Panc1 (cell line): ENCODE measurements around the gene LHFPL2.

Experiments
- POLR2AphosphoS5 ChIP-seq: IDR thresholded peaks from 2 replicates; pipeline ENCODE4 v1.6.1; 2012; ENCODE audit warnings: mild to moderate bottlenecking, low read depth, low read length, moderate library complexity
- SIN3A ChIP-seq: IDR thresholded peaks from 2 replicates; pipeline ENCODE4 v1.6.1; 2012; ENCODE audit warnings: low read depth, mild to moderate bottlenecking, low read length, moderate library complexity, borderline replicate concordance; ENCODE audit not compliant: insufficient read depth
- TF ChIP-seq, protein P1 (sequence below): fragments of 450-650 bp; IDR thresholded peaks from 2 replicates; pipeline ENCODE4 v1.5.1; 2017; ENCODE audit warnings: mild to moderate bottlenecking
- TF ChIP-seq, protein P2 (sequence below), 2 experiments: IDR thresholded peaks; 2 replicates each; pipeline ENCODE4 v1.6.1; 2011 to 2012; ENCODE audit warnings: low read depth in 2 of 2, control low read depth in 1 of 2, low read length in 1 of 2, mild to moderate bottlenecking in 1 of 2, moderate library complexity in 1 of 2; ENCODE audit not compliant: insufficient read depth in 1 of 2

DNA sequence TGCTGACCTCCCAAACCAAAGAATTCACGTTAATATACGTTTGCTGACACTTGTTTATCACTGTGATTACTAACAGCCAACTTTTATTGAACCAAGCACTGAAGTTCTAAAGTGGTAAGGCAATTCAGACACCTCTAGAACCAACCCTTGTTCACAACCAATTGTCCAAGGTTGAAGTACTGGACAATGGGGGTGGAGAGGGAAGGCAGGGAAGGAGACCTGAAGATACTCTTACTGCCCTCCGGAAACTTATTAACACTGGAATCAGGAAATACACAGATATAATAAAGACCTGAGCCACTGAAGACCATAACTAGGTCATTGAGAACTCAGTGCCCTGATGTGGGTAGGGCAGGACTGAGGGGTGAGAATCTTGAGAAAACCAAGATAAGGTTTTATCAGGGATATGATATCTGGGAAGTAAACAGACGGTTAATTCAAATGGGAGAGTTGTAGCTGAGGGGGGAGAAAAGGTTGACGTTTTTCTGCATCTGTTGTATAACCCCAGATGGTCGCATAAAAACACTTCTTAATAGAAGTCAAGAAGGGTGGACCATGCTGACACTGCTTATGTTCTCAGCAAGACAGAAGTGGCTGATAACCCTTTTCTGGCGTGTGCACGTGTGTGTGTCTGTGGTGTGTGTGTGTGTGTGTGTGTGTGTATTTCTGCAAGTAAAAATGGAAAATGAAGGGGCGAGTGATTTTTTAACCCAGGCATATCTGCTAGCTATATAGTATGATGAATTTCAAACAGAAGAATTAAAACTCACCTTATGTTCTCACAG lies 125.9 kb downstream of the LHFPL2 start:
- TF ChIP-seq, protein P1, sequence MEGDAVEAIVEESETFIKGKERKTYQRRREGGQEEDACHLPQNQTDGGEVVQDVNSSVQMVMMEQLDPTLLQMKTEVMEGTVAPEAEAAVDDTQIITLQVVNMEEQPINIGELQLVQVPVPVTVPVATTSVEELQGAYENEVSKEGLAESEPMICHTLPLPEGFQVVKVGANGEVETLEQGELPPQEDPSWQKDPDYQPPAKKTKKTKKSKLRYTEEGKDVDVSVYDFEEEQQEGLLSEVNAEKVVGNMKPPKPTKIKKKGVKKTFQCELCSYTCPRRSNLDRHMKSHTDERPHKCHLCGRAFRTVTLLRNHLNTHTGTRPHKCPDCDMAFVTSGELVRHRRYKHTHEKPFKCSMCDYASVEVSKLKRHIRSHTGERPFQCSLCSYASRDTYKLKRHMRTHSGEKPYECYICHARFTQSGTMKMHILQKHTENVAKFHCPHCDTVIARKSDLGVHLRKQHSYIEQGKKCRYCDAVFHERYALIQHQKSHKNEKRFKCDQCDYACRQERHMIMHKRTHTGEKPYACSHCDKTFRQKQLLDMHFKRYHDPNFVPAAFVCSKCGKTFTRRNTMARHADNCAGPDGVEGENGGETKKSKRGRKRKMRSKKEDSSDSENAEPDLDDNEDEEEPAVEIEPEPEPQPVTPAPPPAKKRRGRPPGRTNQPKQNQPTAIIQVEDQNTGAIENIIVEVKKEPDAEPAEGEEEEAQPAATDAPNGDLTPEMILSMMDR, result no peak
- no peak for TF ChIP-seq POLR2AphosphoS5
- TF ChIP-seq SIN3A, result no peak
- TF ChIP-seq, protein P2, sequence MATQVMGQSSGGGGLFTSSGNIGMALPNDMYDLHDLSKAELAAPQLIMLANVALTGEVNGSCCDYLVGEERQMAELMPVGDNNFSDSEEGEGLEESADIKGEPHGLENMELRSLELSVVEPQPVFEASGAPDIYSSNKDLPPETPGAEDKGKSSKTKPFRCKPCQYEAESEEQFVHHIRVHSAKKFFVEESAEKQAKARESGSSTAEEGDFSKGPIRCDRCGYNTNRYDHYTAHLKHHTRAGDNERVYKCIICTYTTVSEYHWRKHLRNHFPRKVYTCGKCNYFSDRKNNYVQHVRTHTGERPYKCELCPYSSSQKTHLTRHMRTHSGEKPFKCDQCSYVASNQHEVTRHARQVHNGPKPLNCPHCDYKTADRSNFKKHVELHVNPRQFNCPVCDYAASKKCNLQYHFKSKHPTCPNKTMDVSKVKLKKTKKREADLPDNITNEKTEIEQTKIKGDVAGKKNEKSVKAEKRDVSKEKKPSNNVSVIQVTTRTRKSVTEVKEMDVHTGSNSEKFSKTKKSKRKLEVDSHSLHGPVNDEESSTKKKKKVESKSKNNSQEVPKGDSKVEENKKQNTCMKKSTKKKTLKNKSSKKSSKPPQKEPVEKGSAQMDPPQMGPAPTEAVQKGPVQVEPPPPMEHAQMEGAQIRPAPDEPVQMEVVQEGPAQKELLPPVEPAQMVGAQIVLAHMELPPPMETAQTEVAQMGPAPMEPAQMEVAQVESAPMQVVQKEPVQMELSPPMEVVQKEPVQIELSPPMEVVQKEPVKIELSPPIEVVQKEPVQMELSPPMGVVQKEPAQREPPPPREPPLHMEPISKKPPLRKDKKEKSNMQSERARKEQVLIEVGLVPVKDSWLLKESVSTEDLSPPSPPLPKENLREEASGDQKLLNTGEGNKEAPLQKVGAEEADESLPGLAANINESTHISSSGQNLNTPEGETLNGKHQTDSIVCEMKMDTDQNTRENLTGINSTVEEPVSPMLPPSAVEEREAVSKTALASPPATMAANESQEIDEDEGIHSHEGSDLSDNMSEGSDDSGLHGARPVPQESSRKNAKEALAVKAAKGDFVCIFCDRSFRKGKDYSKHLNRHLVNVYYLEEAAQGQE (IDR thresholded peaks at IDR 0.05; ENCODE audit: insufficient read depth in 1 of 2, low read depth in 2 of 2, low read length in 1 of 2), result no peak
